NCI-H748 (cell line): ENCODE measurements around the gene TMEM151A.
A peak's percentile ranks its signal among the peaks of the same experiment; 100 is the strongest.
"Not testable (repeated sequence)": the region's sequence is repeated elsewhere in the genome, so short reads cannot be mapped to it uniquely, and the experiment has no call there.

Experiments used
- DNase-seq: peaks from one replicate; lab custom pipeline; 2025; ENCODE audit not compliant: unreplicated experiment; lab: John Stamatoyannopoulos, UW

TMEM151A gene

GRCh38 chr11:66291706-66292542 is at the start of gene TMEM151A:
Gene TMEM151A, plus strand, starts transcription at chr11:66291894. Its CDS starts 120 bp downstream, at chr11:66292014.
- peak; percentile 49 for DNase-seq

DNA sequence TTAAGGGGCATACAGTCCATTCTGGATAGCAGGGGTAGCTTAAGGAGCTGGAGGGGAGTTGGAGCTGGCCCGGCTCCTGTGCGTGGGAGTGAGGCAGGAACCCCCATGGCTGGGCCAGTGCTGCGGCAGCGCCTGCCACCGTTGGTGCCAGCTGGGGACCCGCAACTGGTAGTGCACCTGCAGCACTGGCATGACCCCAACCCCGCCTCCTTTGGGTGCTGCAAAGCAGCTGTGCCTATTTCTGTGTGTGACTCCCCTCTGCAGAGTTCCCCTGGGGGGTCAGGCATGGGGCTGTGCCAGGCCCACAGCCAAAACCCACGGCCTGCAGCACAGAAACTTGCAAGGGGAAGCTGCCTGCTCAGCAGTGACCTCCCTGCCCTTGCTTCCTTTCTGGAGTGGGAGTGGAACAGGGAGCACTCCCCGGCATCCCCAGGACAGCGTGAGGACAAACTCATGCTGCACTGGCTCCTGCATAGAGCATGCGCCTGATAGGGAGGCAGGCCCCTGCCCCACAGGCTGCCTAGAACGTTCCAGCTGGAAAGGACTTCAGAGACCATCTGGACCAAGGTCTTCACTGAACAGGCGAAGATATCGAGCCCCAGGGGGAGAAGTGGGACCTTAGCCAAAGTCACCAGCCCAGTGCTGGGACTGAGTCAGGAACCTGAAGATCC is 49.5 kb upstream of the TMEM151A start:
- no peak for DNase-seq

- no peak for DNase-seq
Observed at GRCh38 chr11:66243782-66244535, 47.7 kb upstream of the TMEM151A start.

DNA sequence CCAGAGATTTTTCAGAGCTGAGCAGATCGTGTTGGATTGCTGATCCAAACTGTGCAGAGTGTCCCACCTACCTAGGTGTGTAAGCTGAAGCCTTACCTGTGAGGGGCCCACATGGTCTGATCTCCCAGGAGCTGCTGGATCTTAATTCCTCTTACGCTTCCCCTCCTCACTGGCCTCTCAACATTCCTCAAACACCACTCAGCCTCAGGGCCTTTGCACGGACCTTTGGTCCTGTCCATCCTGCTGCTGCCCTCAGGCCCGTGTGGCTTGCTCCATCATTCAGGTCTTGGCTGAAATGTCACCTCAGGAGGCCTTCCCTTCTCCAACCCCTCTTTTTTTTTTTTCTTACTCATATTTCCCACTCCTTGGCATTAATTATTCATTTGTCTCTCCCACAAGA is 44.4 kb upstream of the TMEM151A start:
- DNase-seq = no peak

DNA sequence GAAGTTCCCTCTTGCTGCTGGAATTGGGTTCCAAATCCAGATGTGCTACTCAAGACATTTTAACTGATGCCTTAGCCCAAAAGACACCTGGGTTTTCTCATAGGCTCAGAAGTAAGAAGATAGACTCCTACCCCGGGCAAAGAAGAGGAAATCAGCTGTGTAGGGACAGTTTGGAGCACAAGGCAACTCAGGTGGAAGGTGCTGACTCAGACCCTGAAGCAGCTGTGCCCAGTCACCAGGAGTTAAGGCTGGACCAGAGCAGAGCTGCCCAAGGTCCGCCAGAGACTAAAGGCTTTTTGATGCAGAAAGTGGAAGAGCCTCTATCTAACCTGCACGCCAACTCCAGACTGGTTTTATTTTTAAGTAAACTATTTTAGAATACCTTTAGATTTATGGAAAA is 43.9 kb upstream of the TMEM151A start:
- no peak for DNase-seq

GRCh38 chr11:66248903-66249302 is 42.8 kb upstream of the TMEM151A start:
- DNase-seq = no peak

- no peak for DNase-seq
Observed at GRCh38 chr11:66251809-66252208, 39.9 kb upstream of the TMEM151A start.

DNA sequence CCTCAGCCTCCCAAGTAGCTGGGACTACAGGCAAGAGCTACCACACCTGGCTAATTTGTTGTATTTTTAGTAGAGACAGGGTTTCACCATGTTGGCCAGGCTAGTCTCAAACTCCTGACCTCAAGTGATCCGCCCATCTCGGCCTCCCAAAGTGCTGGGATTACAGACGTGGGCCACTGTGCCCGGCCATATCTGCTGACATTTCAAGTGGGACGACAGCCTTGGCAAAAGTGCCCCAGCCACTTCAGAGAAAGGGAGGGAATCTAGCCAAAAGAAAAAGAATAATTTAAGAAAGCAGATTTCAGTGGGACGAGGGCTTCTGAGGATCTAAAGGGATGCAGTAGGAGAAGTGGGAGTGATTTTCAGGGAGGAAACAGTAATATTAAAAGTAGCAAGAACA is 38.6 kb upstream of the TMEM151A start:
- DNase-seq = not testable (repeated sequence)

GRCh38 chr11:66258473-66258893 is 33.2 kb upstream of the TMEM151A start:
- no peak for DNase-seq

GRCh38 chr11:66259225-66259624 is 32.5 kb upstream of the TMEM151A start:
- no peak for DNase-seq

DNA sequence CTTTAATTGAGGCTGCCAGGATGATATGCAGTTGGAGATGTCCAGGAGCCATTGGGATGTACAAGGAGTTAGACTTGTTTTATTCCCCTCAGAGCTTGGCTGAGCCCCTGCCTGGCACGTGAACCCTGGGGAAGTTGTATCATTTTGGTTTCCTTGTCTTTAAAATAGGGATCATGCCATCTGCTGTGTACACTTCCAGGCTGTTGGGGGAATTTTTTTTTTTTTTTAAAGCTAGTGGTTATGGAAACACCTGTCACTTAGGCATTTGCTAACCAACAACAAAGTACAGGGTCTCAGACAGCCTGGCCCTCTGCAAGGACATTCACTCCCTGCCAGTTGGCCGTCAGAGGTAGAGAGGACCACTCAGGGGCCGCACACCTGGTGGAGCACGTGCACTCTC is 31.7 kb upstream of the TMEM151A start:
- no peak for DNase-seq

GRCh38 chr11:66261578-66261977 is 30.1 kb upstream of the TMEM151A start:
- DNase-seq = no peak

DNA sequence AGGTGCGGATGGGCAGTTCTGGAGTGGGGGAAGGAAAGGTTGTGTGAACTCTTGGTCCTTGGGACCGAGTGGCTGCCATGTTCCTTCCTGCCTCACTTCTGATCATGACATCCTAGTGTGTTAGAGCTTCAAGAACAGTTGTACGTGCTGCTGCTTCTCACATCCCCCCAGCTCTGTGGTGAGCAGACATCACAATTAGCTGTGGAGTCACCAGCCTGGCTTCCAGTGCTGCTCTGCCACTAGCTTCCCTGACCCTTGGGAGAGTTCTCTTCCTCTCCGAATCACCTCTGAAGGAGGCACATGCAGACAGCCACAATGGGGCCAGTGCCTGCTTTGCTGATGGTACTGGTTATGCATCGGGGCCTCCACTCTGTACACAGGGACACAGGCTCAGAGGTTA is 29.5 kb upstream of the TMEM151A start:
- DNase-seq = no peak

DNA sequence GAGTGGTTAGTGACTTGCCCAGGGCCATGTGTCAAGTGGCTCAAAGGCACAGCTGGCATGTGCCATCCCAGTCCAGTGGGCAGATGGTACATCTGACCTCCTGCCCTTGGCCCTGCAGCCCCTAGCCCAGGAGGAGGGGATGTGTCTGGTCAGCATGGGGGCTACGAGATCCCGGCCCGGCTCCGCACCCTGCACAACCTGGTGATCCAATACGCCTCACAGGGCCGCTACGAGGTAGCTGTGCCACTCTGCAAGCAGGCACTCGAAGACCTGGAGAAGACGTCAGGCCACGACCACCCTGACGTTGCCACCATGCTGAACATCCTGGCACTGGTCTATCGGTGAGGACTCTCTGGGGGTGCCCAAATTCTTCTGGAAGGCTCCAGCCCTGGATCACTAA is 29.0 kb upstream of the TMEM151A start:
- no peak for DNase-seq

DNA sequence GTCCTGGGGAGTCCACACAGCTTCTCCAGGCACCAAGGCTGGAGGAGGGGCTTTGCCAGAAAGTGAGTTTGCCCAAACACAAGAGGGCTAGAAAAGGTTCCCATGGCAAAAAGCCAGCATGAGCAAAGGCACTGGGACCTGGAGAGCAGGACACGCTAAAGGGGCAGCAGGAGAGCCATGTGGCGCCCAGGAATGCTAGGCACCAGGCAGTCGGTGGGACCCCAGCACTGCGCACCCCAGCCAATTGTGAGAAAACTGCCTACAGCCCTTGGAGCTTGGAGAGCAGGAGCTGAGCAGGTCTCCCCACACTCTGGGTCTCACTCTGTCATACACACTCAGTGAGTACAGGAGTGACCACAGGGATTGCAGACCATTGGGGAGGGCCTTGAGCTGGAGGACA is 28.5 kb upstream of the TMEM151A start:
- DNase-seq = no peak

GRCh38 chr11:66263785-66264184 is 27.9 kb upstream of the TMEM151A start:
- DNase-seq = no peak

DNA sequence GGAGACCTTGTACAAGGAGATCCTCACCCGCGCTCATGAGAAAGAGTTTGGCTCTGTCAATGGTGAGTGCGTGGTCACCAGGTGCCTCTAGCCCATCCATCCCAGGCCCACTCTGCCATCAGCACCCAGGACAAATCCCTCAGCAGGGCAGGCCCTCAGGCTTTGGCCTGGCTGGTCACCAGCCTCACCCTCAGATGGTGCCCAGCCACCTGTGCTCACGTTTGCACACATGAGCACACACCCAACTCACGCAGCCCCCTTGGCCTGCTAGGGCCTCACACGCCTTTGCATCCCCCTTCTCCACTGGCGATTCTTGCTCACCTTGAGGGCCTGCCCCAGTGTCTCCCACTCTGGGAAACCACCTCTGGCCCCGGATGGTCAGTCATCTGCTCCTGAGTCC is 27.3 kb upstream of the TMEM151A start:
- no peak for DNase-seq

DNA sequence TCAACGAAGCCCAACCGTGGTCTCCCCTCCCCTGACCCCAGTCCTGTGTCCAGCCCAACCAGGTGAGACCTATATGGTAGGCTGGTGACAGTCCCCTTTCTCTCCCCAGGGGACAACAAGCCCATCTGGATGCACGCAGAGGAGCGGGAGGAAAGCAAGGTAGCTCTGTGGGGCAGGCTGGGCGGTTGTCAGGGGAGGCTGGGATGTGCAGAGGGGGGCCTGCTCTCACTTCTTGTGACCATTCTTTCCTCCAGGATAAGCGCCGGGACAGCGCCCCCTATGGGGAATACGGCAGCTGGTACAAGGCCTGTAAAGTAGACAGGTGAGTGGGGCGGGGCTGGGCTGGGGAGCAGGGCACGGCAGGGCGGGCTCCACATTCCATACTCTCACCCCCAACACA is 26.8 kb upstream of the TMEM151A start:
- peak; percentile 42 for DNase-seq

GRCh38 chr11:66265531-66266377 is 25.9 kb upstream of the TMEM151A start:
- DNase-seq = no peak

DNA sequence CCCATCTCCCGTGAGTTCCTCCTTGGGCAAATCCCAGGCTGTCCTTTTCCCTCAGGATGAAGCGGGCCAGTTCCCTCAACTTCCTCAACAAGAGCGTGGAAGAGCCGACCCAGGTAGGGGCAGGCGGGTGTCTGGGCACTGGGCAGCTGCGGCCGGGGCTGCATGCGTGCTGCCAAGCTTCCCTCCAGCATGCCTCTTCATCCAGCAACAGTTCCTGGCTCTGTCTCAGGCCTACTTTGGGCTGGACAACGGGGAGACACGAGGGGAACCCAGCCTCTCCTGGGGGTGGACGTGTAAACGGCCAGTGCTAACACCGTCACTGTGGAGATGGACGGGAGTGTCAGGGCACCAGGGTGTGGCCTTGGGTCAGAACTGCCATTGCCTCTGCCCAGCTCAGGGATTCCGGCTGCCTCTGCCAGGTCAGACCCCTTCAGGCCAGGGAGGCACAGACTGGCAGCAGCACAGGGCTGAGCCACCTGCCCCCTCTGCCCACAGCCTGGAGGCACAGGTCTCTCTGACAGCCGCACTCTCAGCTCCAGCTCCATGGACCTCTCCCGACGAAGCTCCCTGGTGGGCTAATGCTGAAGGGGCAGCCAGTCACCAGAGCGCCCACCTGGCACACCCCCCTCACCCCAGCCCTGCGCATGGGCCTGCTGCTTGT is 25.2 kb upstream of the TMEM151A start:
- DNase-seq = no peak
